Omental fat pad (tissue), 4 donors: Measurements from ENCODE around the gene CD19. TPM values are rescaled to one million over a fixed set of nuclear protein-coding genes. Genes with fewer than 3 reads are reported as not detected.
"Not testable (repeated sequence)": the region's sequence is repeated elsewhere in the genome, so short reads cannot be mapped to it uniquely, and the experiment has no call there.

ENCODE experiments used
- ATAC-seq: fragments of 150-250 bp; one replicate; pipeline ENCODE4 v1.9.1; 2016; ENCODE audit warnings: mild to moderate bottlenecking, moderate library complexity; ENCODE audit not compliant: low FRiP score
- DNase-seq: peaks from one replicate; pipeline ENCODE4 v3.0.0-alpha.2; 2019; ENCODE audit warnings: low spot score
- total RNA-seq, 4 donors: library from RNA; depleted of rRNA; stranded (reverse); fragments of >200 nt; gene quantifications; one replicate each; pipeline ENCODE4 v1.1.0, GENCODE V29; 2016
- TF ChIP-seq, protein P1 (sequence below), 3 donors: fragments of 450-650 bp; IDR thresholded peaks; one replicate each; pipeline ENCODE4 v1.5.1; 2016 to 2017; ENCODE audit warnings: antibody characterized with exemption in 3 of 3, mild to moderate bottlenecking in 3 of 3, moderate library complexity in 2 of 3

CD19 gene
- total RNA-seq, 4 donors from 2014 or later, result 0.46 TPM; not detected in 3

DNA sequence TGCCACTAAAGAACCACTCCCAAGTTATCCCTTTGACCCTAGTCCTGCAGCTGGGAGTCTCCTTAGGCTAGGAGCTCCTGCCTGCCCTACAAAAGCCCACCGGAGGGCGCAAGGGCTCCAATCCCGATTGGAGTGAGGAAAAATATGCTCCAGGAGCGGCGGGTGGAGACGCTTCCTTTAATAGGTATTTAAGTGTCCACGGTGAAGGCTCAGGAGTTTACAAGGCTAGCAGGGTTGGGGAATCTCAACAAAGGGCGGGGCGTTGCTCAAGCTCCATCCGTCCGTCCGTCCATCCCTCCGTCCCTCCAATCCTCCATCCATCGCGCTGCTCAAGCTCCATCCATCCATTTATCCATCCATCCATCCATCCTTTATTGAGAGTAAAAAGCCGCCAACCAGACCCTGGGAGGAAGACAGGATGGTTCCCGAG is 42.3 kb downstream of the CD19 start:
- DNase-seq, result peak; percentile 28
- TF ChIP-seq, protein P1, sequence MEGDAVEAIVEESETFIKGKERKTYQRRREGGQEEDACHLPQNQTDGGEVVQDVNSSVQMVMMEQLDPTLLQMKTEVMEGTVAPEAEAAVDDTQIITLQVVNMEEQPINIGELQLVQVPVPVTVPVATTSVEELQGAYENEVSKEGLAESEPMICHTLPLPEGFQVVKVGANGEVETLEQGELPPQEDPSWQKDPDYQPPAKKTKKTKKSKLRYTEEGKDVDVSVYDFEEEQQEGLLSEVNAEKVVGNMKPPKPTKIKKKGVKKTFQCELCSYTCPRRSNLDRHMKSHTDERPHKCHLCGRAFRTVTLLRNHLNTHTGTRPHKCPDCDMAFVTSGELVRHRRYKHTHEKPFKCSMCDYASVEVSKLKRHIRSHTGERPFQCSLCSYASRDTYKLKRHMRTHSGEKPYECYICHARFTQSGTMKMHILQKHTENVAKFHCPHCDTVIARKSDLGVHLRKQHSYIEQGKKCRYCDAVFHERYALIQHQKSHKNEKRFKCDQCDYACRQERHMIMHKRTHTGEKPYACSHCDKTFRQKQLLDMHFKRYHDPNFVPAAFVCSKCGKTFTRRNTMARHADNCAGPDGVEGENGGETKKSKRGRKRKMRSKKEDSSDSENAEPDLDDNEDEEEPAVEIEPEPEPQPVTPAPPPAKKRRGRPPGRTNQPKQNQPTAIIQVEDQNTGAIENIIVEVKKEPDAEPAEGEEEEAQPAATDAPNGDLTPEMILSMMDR (IDR thresholded peaks at IDR 0.05), result no peak
- peak; percentile 34 for ATAC-seq

GRCh38 chr16:28974437-28975157 is 42.8 kb downstream of the CD19 start, which contains the start of gene SPNS1:
SPNS1 (plus strand) TSS chr16:28974778; CDS start chr16:28975152, 374 bp downstream.
- TF ChIP-seq, protein P1 (IDR thresholded peaks at IDR 0.05), result no peak
- DNase-seq, result peak; percentile 95
- peak; percentile 91 for ATAC-seq

DNA sequence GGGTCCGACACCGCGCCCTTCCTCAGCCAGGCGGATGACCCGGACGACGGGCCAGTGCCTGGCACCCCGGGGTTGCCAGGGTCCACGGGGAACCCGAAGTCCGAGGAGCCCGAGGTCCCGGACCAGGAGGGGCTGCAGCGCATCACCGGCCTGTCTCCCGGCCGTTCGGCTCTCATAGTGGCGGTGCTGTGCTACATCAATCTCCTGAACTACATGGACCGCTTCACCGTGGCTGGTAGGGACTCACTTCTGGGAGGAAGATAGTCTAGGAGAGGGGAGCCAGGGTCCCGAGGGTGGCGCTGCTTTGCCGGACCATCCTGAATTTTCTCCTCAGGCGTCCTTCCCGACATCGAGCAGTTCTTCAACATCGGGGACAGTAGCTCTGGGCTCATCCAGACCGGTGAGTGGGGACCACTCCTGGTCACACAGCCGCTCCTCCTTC is 43.4 kb downstream of the CD19 start:
- no peak for ATAC-seq
- TF ChIP-seq, protein P1 (IDR thresholded peaks at IDR 0.05), result no peak
- DNase-seq, result no peak

DNA sequence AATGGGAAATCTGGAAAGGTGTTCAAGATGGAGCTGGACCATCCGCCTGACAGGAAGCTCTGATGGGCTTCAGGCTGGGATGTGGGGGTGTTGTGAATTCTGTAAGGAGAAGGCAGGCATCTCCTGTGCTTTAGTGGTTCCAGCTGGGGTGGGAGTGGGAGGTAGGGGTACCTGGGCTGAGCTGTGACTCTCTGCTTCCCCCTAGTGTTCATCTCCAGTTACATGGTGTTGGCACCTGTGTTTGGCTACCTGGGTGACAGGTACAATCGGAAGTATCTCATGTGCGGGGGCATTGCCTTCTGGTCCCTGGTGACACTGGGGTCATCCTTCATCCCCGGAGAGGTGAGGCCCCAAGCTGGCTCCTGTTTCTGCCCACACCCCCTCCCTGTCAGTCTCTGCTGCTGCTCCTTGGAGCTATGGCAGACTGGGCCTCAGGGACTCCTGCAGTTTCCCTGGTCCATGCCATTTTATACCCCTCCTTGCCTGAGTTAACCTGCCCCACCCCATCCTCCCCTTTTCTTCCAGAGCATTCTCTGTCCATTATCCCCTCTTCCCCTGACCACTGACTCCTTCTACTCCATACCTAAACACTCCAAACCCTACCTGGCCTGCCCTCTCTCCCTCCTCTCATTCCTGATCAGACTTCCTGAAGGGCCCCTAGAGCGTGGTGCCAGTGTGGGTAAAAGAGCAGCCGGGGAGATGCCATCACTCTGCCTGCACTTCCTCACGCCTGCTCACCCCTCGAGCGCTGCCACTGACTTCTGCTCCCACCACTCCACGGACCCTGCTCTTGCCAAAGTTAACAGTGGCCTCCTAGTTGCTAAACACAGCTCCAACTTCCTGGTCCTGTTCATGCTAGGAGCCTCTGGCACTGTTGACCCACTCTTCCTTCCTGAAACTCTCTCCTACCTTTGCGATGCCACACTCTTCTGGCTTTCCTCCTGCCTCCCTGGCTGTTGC is 46.2 kb downstream of the CD19 start:
- no peak for ATAC-seq

DNA sequence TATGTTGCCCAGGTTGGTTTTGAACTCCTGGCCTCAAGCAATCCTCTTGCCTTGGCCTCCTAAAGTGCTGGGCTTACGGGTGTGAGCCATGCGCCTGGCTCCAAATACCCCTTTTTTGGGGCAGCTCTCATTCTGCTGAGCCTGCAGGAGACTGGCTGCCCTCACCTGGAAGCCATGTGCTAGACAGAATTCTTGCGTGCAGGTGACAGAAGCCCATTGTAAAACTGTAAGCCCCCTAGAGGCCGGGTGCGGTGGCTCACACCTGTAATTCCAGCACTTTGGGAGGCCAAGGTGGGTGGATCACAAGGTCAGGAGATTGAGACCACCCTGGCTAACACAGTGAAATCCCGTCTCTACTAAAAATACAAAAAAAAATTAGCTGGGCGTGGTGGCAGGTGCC is 48.6 kb downstream of the CD19 start:
- not testable (repeated sequence) for DNase-seq, ATAC-seq

More for the DNA sequence above, 46.2 kb downstream of the CD19 start:
- DNase-seq, result no peak
- TF ChIP-seq, protein P1 (IDR thresholded peaks at IDR 0.05), result no peak

- no peak for ATAC-seq
- TF ChIP-seq, protein P1 (IDR thresholded peaks at IDR 0.05), result no peak
- DNase-seq, result no peak
Observed at GRCh38 chr16:28980929-28981328, 49.2 kb downstream of the CD19 start.

GRCh38 chr16:28981517-28981916 is 49.7 kb downstream of the CD19 start:
- DNase-seq (no peak), ATAC-seq (no peak)
- TF ChIP-seq, protein P1 (IDR thresholded peaks at IDR 0.05), result no peak
